ENCODE data around the gene PI16.

DNA sequence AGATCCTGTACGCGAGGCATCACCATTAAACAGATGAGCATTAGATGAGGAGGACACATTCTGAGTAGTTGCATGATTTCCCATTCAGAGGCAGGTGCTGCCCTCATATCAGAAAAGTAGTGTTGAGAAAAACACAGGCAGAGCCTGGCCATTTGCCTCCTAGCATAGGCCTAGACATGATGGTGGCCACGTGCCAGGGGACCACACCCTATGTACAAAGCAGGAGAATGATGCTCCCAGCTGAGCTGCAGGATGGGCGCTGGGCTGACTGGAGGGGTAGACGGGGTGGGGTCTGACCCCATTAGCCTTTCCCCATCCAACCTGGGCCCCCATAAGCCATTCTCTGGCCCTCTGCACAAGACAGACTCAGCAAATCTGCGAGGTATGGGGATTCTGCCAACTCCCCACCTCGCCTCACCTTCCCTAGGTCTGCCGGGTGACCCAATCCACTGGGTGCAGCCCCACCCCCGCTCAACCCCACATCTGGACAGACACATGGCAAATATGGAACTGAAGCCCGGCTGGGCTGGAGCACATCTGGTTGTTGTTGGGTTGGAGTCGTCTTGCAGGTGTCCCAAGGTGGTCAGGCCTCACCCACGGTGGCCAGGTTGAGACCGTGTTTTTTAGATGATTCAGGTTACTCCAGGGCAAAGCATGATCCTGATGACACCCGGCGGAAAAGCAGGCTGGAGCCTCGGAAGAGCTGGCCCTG, 13.9 kb downstream of the PI16 start:
- TF ChIP-seq, protein P1, sequence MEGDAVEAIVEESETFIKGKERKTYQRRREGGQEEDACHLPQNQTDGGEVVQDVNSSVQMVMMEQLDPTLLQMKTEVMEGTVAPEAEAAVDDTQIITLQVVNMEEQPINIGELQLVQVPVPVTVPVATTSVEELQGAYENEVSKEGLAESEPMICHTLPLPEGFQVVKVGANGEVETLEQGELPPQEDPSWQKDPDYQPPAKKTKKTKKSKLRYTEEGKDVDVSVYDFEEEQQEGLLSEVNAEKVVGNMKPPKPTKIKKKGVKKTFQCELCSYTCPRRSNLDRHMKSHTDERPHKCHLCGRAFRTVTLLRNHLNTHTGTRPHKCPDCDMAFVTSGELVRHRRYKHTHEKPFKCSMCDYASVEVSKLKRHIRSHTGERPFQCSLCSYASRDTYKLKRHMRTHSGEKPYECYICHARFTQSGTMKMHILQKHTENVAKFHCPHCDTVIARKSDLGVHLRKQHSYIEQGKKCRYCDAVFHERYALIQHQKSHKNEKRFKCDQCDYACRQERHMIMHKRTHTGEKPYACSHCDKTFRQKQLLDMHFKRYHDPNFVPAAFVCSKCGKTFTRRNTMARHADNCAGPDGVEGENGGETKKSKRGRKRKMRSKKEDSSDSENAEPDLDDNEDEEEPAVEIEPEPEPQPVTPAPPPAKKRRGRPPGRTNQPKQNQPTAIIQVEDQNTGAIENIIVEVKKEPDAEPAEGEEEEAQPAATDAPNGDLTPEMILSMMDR (IDR thresholded peaks at IDR 0.05; ENCODE audit: poor library complexity, severe bottlenecking) = no peak
- TF ChIP-seq POLR2AphosphoS5 (IDR thresholded peaks at IDR 0.05) (no peak), TAF1 (IDR thresholded peaks at IDR 0.05; ENCODE audit: low read depth) (no peak), EZH2 (IDR thresholded peaks at IDR 0.05; ENCODE audit: borderline replicate concordance, insufficient read depth, low read length, poor library complexity, severe bottlenecking) (no peak), EP300 (conservative IDR thresholded peaks at IDR 0.05; ENCODE audit: poor library complexity, severe bottlenecking) (no peak), MXI1 (conservative IDR thresholded peaks at IDR 0.05; ENCODE audit: poor library complexity, severe bottlenecking) (no peak), SMC3 (conservative IDR thresholded peaks at IDR 0.05; ENCODE audit: poor library complexity) (no peak)
- TF ChIP-seq, protein P2, sequence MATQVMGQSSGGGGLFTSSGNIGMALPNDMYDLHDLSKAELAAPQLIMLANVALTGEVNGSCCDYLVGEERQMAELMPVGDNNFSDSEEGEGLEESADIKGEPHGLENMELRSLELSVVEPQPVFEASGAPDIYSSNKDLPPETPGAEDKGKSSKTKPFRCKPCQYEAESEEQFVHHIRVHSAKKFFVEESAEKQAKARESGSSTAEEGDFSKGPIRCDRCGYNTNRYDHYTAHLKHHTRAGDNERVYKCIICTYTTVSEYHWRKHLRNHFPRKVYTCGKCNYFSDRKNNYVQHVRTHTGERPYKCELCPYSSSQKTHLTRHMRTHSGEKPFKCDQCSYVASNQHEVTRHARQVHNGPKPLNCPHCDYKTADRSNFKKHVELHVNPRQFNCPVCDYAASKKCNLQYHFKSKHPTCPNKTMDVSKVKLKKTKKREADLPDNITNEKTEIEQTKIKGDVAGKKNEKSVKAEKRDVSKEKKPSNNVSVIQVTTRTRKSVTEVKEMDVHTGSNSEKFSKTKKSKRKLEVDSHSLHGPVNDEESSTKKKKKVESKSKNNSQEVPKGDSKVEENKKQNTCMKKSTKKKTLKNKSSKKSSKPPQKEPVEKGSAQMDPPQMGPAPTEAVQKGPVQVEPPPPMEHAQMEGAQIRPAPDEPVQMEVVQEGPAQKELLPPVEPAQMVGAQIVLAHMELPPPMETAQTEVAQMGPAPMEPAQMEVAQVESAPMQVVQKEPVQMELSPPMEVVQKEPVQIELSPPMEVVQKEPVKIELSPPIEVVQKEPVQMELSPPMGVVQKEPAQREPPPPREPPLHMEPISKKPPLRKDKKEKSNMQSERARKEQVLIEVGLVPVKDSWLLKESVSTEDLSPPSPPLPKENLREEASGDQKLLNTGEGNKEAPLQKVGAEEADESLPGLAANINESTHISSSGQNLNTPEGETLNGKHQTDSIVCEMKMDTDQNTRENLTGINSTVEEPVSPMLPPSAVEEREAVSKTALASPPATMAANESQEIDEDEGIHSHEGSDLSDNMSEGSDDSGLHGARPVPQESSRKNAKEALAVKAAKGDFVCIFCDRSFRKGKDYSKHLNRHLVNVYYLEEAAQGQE (IDR thresholded peaks at IDR 0.05; ENCODE audit: borderline replicate concordance) = no peak

Data from neural cell (in vitro differentiated cells).